Stimulated activated naive CD8-positive, alpha-beta T cell treated with anti-CD3 and anti-CD28 coated beads, Interleukin-15, amount 100 ng/mL, for 72 hours (primary cell): Measurements from ENCODE around the gene SUDS3.

Experiments used
- ATAC-seq: fragments of 150-1000 bp; cut with Tn5 transposase; 2 replicates; pipeline ENCODE4 v1.10.0; 2021; ENCODE audit warnings: mild to moderate bottlenecking, moderate library complexity
- DNase-seq, 2 donors: peaks; one replicate each; pipeline ENCODE4 v3.0.0; 2021 to 2022
- H3K27ac Mint-ChIP-seq, 2 donors: one replicate each; pipeline ENCODE4 v1.8.0; 2022; ENCODE audit warnings: mild to moderate bottlenecking in 2 of 2, mixed read lengths in 2 of 2, moderate library complexity in 2 of 2
- H3K27me3 Mint-ChIP-seq: one replicate; pipeline ENCODE4 v1.8.0; 2022; ENCODE audit warnings: mixed read lengths
- H3K4me1 Mint-ChIP-seq: one replicate; pipeline ENCODE4 v1.8.0; 2022; ENCODE audit warnings: mild to moderate bottlenecking, mixed read lengths
- H3K4me3 Mint-ChIP-seq, 2 donors: one replicate each; pipeline ENCODE4 v1.8.0; 2022; ENCODE audit warnings: mild to moderate bottlenecking in 2 of 2, mixed read lengths in 2 of 2, moderate library complexity in 1 of 2
- H3K9me3 Mint-ChIP-seq, 2 donors: one replicate each; pipeline ENCODE4 v1.8.0; 2022; ENCODE audit warnings: mixed read lengths in 2 of 2

SUDS3 gene

DNA sequence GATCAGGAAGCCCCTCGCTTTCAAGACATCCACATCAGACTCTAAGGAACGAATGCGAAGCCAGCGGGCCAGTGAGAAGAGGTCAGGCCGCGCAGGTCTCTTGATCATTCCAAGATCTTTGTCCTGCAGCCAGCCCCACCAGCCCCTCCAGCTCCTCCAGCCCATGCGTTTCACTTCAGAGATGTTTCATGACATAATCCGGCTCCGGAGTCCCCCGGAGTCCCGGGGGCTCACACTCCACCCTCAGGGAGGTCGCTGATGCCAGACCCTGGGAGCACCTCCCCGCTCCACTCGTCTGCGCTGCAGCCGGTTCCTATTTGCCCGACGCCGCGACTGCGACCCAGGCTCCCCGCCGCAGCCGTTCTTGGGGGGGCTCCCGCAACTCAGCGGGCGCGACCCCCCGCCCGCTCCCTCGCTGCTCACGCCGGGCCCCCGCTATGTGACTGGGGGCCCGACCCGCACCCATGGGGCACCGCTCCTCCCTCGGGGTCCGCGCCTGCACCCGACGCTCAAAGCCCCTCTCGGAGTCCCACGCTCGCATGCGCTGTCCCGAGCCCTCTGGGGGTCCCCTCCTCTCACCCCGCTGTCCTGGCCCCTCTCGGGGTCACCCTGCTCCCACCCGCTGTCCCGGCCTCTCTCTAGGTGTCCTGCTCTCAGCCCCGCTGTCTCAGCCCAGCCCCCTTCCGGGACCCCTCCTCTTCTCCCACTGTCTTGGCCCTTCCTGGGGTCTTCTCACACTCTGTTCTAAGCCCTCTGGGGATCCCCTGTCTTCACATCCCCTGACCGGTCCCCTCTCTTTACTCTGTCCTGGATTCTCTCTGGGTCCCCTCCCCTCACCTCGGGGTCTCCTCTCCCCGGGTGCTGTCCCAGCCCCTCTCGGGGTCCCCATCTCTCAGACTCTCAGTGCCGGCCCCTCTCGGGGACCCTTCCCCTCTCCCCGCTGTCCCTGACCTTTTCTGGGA lies 4.8 kb upstream of the SUDS3 start:
- H3K4me1 Mint-ChIP-seq, result peaks cover 42% of the 10 kb centered on the region
- H3K27ac Mint-ChIP-seq, result peak overlapping the region; percentile 49 to 96

DNA sequence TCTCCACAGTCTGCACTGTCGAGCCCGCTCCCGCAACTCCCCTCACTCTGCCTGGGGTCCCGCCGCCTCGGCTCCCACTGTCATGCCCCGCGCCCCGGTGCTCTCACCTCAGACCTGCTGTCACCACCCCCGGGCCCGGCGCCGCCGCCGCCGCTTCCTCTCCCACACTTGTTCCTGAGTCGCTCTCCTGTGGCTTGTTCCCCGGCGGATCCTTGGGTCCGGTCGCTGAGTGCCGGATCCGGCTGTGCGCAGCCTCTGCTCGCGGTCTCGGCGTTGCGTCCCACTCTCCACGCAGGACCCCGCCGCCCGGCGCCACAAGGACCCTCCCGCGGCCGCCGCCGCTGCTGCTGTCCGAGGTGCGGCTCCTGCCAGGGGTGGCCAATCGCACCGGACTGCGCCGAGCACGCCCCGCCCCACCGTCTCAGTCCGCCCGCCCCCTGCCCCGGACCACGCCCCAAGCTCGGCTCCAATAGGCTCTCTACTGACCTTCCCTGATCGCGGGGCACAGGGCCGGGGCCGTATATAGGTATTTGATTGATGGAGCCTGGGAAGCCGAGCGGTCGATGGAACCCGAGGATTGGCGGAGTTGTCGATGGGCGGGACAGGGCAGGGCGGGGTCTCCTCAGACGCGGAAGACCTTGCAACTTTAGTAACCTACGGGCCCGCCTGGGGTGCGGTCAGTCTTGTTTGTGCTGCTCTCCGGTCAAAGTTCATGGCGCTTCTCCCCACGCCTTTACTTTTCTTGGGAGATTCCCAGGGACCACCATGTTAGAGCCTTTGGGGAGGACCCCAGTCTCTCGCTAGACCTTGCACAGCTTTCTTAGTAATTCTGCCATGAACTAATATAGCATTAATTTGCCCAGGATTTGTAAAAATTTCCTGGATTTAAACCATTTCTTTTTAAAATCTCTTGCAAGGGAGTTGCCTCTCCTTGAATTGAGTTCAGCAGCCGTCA lies 3.5 kb upstream of the SUDS3 start, which contains the start of gene TAOK3:
TAOK3 (minus strand) TSS at position 367 of the 955 bp plus-strand sequence. CDS start 117,340 bp downstream, outside the sequence.
- Mint-ChIP-seq H3K27me3 (no peaks in the 10 kb centered on the region), H3K9me3 (no peaks in the 10 kb centered on the region), H3K4me3 (peak within 1 kb of the TSS; percentile 96 to 97), H3K4me1 (peaks cover 49% of the 10 kb centered on the region), H3K27ac (peak within 1 kb of the TSS; percentile 90 to 96)
- DNase-seq (peak; percentile 95 to 97), ATAC-seq (peak; percentile 90)

More for the DNA sequence above, 4.8 kb upstream of the SUDS3 start:
- Mint-ChIP-seq H3K27me3 (no peaks in the 10 kb centered on the region), H3K4me3 (peak overlapping the region; percentile 96 to 97), H3K9me3 (no peaks in the 10 kb centered on the region)
- DNase-seq (peak; percentile 23 to 27), ATAC-seq (no peak)

DNA sequence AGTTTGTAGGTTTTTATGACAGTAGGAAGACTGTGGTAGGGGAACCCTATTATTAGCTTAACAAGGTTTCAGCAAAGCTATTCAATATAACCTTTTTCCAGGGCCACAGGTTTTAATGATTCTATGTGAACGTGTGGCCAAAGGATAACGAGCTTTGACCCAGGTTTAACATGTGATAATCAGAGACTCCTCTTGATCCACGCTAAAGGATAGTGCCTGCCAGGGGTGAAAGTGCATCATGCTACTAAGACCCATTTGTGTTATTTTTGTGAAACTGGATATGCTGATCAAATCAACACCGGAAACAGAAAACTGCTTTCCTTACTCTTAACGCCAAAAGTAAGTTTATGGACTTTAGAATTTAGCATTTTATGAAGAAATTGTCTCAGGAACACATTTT lies 2.7 kb upstream of the SUDS3 start:
- no peaks in the 10 kb centered on the region for H3K9me3 Mint-ChIP-seq
- H3K27me3 Mint-ChIP-seq, result no peaks in the 10 kb centered on the region
- peak overlapping the region; percentile 96 to 97 for H3K4me3 Mint-ChIP-seq
- peaks cover 49% of the 10 kb centered on the region for H3K4me1 Mint-ChIP-seq
- peak overlapping the region; percentile 40 to 90 for H3K27ac Mint-ChIP-seq
- ATAC-seq, result no peak
- no peak for DNase-seq

GRCh38 chr12:118374126-118374725 lies 2.1 kb upstream of the SUDS3 start:
- peak overlapping the region; percentile 37 to 97 for H3K4me3 Mint-ChIP-seq
- ATAC-seq, result no peak

DNA sequence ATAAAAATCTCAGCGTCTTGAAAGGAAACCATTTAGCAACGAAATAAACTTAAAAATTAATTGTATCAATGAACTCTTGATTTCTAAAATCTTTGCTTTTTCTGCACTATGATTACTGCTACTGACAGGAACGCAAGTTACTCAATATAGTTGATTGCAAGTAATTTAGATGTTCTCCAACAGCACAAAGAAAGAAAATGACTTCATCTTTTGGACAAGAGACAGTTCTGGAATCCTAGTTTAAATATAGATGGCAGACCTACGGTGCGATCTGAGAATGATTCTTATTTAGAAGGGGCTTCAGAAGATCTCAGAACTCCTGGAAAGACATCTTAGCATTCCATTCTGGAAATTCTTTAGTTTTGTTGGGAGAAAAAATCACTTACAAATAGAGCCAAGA lies 1.4 kb upstream of the SUDS3 start:
- Mint-ChIP-seq H3K4me3 (peak overlapping the region; percentile 52 to 61), H3K27ac (peak overlapping the region in 1 of 2 donors; percentile 78), H3K4me1 (peaks cover 49% of the 10 kb centered on the region), H3K9me3 (no peaks in the 10 kb centered on the region), H3K27me3 (no peaks in the 10 kb centered on the region)
- ATAC-seq, result no peak
- DNase-seq, result no peak

More at GRCh38 chr12:118374126-118374725, 2.1 kb upstream of the SUDS3 start:
- H3K9me3 Mint-ChIP-seq, result no peaks in the 10 kb centered on the region
- H3K27ac Mint-ChIP-seq, result peak overlapping the region in 1 of 2 donors; percentile 80
- DNase-seq, result no peak
- no peaks in the 10 kb centered on the region for H3K27me3 Mint-ChIP-seq
- H3K4me1 Mint-ChIP-seq, result peaks cover 49% of the 10 kb centered on the region

DNA sequence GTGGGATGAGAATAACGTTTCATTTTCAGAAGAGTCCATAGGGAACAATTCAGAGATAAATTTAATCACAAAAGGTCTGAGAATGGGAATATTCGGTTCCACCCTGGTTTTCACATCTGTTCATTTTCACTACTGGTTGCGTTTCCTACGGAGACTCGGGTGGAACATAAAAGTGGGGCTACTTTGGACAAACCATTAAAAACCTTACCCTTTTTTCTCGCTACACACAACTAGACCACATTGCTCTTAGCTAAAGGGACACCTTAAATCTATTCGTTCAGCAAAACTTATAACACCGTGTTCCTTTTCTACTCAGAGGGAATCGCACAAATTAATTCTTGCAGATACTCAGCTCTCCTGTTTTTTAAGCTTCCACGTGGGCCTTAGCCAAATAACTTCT lies 1.0 kb upstream of the SUDS3 start:
- H3K4me1 Mint-ChIP-seq, result peaks cover 49% of the 10 kb centered on the region
- no peak for DNase-seq
- peak overlapping the region; percentile 87 to 99 for H3K4me3 Mint-ChIP-seq
- H3K9me3 Mint-ChIP-seq, result no peaks in the 10 kb centered on the region
- ATAC-seq, result no peak
- H3K27me3 Mint-ChIP-seq, result no peaks in the 10 kb centered on the region
- peak overlapping the region; percentile 12 to 100 for H3K27ac Mint-ChIP-seq

DNA sequence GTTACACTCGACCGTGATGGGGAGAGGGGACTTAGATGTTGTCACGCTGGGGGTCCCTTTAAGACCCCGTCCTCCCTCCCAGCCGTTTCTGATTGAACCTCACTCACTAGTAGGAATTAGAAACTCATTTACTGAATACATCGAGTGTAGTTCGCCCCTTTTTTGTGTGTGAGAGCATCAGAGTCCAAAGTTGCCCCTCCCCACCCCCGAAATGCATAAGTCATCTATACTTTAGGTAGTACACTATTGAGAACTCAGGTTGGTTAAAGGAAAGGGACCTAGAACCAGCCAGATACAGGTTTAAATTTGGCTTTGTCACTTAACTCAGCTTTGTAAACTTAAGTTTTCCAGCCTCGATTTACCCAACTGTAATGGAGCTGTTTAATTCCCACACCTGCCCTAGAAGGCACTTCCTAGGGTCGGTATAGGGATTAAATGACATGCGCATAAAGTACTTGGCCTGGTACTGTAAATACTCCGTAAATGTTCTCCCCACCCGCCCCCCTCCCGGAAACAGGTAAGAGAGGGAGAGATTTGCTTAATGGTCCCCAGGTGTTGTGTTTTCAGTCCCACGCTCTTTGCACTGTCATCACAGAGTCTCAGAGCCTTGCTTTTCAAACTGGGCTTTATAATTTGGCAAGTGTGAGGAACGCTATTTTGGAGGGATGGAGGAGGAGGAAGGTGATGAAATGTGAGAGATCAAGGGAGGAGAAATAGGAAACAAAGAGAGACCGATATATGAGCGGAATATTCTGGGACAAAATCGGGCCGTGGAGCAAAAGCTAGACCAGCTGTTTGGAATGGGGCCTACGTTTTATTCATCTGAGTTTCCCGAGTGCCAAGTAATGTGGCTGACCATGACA lies 897 bp downstream of the SUDS3 start:
- ATAC-seq, result no peak
- DNase-seq, result peak in 1 of 2 donors; percentile 13
- Mint-ChIP-seq H3K27me3 (no peaks in the 10 kb centered on the region), H3K4me1 (peaks cover 33% of the 10 kb centered on the region), H3K27ac (peak overlapping the region; percentile 96 to 100), H3K9me3 (no peaks in the 10 kb centered on the region), H3K4me3 (peak overlapping the region; percentile 87 to 99)

- Mint-ChIP-seq H3K27me3 (no peaks in the 10 kb centered on the region), H3K4me3 (peak overlapping the region; percentile 87 to 99), H3K9me3 (no peaks in the 10 kb centered on the region), H3K27ac (no peak overlapping the region), H3K4me1 (peaks cover 33% of the 10 kb centered on the region)
- DNase-seq (peak; percentile 78 to 80), ATAC-seq (no peak)
Observed at GRCh38 chr12:118377884-118378470, 1.6 kb downstream of the SUDS3 start.

DNA sequence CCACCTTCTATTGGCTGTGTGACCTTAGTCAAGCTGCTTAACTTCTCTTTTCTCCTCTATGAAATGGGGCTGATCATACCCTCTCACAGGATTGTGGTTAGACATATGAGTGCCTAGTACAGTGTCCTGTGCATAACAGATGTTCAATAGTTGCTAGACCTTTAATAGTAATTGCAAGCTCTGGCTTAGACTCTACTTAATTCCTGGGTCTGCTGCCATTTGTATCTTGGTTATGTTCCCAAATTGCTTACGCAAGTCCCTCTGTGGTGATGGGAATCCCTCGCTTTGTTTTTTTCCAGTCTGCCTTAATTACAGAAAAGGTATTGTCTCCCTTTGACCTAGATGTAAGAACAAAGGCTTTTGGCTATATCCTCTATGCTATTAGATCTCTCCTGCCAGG lies 15.1 kb downstream of the SUDS3 start:
- no peaks in the 10 kb centered on the region for H3K27me3 Mint-ChIP-seq
- DNase-seq (no peak), ATAC-seq (no peak)
- no peak overlapping the region for H3K4me3 Mint-ChIP-seq
- no peaks in the 10 kb centered on the region for H3K4me1 Mint-ChIP-seq
- no peaks in the 10 kb centered on the region for H3K9me3 Mint-ChIP-seq
- H3K27ac Mint-ChIP-seq, result no peak overlapping the region

DNA sequence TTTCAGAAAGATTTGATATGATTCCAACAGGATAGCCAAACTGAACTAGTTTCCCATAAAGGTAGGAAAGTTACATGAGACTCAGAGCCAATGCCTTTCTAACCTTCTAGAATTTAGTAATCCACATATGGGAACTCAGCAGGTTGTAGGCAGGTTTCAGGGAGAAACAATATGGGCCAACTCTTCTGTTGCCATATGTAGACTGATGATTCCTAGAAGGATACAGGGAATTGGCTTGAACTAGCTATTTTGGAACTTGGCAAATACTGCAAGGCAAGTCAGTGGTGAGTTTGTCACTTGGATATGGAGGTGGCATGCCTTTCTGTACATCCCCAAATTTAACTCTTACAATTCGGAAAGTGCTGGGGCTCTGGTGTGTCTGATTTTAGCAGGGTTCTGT lies 15.5 kb downstream of the SUDS3 start:
- DNase-seq (no peak), ATAC-seq (no peak)
- Mint-ChIP-seq H3K4me3 (no peak overlapping the region), H3K4me1 (no peaks in the 10 kb centered on the region), H3K27me3 (no peaks in the 10 kb centered on the region), H3K9me3 (no peaks in the 10 kb centered on the region), H3K27ac (no peak overlapping the region)

DNA sequence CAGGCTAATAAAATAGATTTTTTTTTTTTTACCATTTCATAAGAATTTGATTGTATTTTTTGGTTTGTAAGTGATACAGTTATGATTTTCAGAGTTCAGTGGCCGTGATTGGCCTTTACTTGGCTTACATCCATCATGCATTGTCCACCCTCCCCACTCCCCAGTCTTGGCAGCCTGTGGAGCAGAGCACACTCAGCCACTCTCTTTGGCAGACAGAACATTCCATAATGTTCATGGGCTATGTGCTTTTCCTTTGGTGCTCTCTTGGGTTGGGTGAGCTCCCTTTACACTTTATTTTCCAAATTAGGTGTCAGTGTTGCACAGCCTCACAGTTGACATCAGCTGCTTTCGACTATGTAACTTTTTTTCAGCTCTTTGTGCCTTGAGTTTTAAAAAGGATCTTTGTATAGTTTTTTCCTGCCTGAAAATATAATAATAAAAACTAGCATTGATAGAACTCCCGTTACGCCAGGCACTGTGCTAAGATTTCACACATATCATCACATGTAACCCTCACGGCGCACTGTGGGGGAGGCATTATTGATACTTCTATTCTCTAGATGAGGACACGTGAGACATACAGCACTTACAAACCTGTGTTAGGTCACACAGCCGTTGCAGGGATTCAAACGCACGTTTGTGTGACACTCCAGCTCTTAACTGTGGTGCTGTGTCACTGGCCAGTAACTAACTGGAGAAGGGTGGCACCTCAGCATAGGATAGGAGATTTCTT lies 21.5 kb downstream of the SUDS3 start:
- Mint-ChIP-seq H3K27ac (no peak overlapping the region), H3K4me3 (no peak overlapping the region), H3K9me3 (no peaks in the 10 kb centered on the region), H3K27me3 (no peaks in the 10 kb centered on the region), H3K4me1 (no peaks in the 10 kb centered on the region)
- ATAC-seq, result no peak
- no peak for DNase-seq

DNA sequence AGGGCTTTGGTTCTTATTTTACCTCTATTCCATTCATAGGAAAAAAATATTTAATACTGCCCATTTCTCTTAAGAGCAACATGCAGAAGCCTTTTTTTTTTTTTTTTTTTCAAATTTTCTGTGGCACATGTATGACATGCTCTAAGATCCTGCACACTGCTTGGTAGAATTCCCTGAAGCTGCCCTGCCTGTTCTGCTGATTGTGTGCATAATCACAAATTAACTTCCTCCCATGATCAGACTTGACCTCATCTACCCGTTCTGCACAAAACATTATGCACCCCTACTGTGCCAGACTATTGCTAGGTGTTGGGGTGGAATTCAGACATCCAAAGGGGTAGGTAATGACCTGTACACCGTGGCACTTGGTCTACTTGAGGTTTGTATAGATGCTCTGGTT lies 22.2 kb downstream of the SUDS3 start:
- Mint-ChIP-seq H3K9me3 (no peaks in the 10 kb centered on the region), H3K27me3 (no peaks in the 10 kb centered on the region), H3K4me1 (no peaks in the 10 kb centered on the region), H3K4me3 (no peak overlapping the region), H3K27ac (peak overlapping the region in 1 of 2 donors; percentile 87)
- DNase-seq (no peak), ATAC-seq (no peak)

- H3K9me3 Mint-ChIP-seq, result no peaks in the 10 kb centered on the region
- H3K27ac Mint-ChIP-seq, result peak overlapping the region in 1 of 2 donors; percentile 87
- H3K27me3 Mint-ChIP-seq, result no peaks in the 10 kb centered on the region
- ATAC-seq (no peak), DNase-seq (no peak)
- no peak overlapping the region for H3K4me3 Mint-ChIP-seq
- no peaks in the 10 kb centered on the region for H3K4me1 Mint-ChIP-seq
Observed at GRCh38 chr12:118398940-118399339, 22.6 kb downstream of the SUDS3 start.
